ENCODE measurements around the gene KDM3B.

DNA sequence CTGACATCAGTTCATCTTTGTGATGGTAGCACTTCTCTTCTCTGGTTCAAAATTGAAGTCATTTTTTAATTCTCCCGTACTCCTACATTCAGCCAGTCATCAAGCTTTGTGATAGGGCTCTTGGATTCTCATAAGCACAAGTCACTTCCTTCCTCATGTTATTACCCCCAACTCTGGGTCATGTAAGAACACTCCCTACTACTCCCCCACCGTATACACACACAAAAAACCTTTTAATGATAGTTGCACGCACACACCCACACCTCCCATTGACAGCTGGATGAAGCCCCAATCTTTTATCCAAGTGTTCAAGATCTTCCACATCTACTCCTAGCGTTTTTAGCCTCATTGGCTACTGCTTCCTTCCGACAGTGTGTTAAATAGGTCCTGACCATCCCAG is 16.8 kb downstream of the KDM3B start:
- TF ChIP-seq, protein P1, sequence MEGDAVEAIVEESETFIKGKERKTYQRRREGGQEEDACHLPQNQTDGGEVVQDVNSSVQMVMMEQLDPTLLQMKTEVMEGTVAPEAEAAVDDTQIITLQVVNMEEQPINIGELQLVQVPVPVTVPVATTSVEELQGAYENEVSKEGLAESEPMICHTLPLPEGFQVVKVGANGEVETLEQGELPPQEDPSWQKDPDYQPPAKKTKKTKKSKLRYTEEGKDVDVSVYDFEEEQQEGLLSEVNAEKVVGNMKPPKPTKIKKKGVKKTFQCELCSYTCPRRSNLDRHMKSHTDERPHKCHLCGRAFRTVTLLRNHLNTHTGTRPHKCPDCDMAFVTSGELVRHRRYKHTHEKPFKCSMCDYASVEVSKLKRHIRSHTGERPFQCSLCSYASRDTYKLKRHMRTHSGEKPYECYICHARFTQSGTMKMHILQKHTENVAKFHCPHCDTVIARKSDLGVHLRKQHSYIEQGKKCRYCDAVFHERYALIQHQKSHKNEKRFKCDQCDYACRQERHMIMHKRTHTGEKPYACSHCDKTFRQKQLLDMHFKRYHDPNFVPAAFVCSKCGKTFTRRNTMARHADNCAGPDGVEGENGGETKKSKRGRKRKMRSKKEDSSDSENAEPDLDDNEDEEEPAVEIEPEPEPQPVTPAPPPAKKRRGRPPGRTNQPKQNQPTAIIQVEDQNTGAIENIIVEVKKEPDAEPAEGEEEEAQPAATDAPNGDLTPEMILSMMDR (conservative IDR thresholded peaks at IDR 0.05; ENCODE audit: low read depth in 2 of 2): no peak
- TF ChIP-seq, protein P2, sequence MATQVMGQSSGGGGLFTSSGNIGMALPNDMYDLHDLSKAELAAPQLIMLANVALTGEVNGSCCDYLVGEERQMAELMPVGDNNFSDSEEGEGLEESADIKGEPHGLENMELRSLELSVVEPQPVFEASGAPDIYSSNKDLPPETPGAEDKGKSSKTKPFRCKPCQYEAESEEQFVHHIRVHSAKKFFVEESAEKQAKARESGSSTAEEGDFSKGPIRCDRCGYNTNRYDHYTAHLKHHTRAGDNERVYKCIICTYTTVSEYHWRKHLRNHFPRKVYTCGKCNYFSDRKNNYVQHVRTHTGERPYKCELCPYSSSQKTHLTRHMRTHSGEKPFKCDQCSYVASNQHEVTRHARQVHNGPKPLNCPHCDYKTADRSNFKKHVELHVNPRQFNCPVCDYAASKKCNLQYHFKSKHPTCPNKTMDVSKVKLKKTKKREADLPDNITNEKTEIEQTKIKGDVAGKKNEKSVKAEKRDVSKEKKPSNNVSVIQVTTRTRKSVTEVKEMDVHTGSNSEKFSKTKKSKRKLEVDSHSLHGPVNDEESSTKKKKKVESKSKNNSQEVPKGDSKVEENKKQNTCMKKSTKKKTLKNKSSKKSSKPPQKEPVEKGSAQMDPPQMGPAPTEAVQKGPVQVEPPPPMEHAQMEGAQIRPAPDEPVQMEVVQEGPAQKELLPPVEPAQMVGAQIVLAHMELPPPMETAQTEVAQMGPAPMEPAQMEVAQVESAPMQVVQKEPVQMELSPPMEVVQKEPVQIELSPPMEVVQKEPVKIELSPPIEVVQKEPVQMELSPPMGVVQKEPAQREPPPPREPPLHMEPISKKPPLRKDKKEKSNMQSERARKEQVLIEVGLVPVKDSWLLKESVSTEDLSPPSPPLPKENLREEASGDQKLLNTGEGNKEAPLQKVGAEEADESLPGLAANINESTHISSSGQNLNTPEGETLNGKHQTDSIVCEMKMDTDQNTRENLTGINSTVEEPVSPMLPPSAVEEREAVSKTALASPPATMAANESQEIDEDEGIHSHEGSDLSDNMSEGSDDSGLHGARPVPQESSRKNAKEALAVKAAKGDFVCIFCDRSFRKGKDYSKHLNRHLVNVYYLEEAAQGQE (IDR thresholded peaks at IDR 0.05; ENCODE audit: unreplicated experiment): no peak
- TF ChIP-seq EZH2phosphoT487 (IDR thresholded peaks at IDR 0.05; ENCODE audit: unreplicated experiment) (no peak), POLR2AphosphoS5 (IDR thresholded peaks at IDR 0.05; ENCODE audit: low read depth) (no peak), EZH2 (IDR thresholded peaks at IDR 0.05; ENCODE audit: low read depth, unreplicated experiment) (no peak)
- TF ChIP-seq, protein P3, sequence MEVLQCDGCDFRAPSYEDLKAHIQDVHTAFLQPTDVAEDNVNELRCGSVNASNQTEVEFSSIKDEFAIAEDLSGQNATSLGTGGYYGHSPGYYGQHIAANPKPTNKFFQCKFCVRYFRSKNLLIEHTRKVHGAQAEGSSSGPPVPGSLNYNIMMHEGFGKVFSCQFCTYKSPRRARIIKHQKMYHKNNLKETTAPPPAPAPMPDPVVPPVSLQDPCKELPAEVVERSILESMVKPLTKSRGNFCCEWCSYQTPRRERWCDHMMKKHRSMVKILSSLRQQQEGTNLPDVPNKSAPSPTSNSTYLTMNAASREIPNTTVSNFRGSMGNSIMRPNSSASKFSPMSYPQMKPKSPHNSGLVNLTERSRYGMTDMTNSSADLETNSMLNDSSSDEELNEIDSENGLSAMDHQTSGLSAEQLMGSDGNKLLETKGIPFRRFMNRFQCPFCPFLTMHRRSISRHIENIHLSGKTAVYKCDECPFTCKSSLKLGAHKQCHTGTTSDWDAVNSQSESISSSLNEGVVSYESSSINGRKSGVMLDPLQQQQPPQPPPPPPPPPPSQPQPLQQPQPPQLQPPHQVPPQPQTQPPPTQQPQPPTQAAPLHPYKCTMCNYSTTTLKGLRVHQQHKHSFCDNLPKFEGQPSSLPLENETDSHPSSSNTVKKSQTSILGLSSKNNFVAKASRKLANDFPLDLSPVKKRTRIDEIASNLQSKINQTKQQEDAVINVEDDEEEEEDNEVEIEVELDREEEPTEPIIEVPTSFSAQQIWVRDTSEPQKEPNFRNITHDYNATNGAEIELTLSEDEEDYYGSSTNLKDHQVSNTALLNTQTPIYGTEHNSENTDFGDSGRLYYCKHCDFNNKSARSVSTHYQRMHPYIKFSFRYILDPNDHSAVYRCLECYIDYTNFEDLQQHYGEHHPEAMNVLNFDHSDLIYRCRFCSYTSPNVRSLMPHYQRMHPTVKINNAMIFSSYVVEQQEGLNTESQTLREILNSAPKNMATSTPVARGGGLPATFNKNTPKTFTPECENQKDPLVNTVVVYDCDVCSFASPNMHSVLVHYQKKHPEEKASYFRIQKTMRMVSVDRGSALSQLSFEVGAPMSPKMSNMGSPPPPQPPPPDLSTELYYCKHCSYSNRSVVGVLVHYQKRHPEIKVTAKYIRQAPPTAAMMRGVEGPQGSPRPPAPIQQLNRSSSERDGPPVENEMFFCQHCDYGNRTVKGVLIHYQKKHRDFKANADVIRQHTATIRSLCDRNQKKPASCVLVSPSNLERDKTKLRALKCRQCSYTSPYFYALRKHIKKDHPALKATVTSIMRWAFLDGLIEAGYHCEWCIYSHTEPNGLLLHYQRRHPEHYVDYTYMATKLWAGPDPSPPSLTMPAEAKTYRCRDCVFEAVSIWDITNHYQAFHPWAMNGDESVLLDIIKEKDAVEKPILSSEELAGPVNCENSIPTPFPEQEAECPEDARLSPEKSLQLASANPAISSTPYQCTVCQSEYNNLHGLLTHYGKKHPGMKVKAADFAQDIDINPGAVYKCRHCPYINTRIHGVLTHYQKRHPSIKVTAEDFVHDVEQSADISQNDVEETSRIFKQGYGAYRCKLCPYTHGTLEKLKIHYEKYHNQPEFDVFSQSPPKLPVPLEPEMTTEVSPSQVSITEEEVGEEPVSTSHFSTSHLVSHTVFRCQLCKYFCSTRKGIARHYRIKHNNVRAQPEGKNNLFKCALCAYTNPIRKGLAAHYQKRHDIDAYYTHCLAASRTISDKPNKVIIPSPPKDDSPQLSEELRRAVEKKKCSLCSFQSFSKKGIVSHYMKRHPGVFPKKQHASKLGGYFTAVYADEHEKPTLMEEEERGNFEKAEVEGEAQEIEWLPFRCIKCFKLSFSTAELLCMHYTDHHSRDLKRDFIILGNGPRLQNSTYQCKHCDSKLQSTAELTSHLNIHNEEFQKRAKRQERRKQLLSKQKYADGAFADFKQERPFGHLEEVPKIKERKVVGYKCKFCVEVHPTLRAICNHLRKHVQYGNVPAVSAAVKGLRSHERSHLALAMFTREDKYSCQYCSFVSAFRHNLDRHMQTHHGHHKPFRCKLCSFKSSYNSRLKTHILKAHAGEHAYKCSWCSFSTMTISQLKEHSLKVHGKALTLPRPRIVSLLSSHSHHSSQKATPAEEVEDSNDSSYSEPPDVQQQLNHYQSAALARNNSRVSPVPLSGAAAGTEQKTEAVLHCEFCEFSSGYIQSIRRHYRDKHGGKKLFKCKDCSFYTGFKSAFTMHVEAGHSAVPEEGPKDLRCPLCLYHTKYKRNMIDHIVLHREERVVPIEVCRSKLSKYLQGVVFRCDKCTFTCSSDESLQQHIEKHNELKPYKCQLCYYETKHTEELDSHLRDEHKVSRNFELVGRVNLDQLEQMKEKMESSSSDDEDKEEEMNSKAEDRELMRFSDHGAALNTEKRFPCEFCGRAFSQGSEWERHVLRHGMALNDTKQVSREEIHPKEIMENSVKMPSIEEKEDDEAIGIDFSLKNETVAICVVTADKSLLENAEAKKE (CRISPR knock-in tag; IDR thresholded peaks at IDR 0.05): no peak

Measured in GM23338 (cell line).